Fibroblast of upper back skin (primary cell): Measurements from ENCODE around the gene TMEM263.
"Not testable (repeated sequence)": the region's sequence is repeated elsewhere in the genome, so short reads cannot be mapped to it uniquely, and the experiment has no call there.

ENCODE experiments used
- DNase-seq: peaks from one replicate; pipeline ENCODE4 v3.0.0-alpha.2; 2013

TMEM263 gene

GRCh38 chr12:106987846-106988245, 32.1 kb downstream of the TMEM263 start:
- DNase-seq = no peak

GRCh38 chr12:106994579-106995220, 39.0 kb downstream of the TMEM263 start:
- peak; percentile 59 for DNase-seq

GRCh38 chr12:106996102-106996501, 40.4 kb downstream of the TMEM263 start:
- DNase-seq = not testable (repeated sequence)

- no peak for DNase-seq
These were observed 42.2 kb downstream of the TMEM263 start for GRCh38 chr12:106997916-106998315.

- no peak for DNase-seq
These were observed 43.7 kb downstream of the TMEM263 start for GRCh38 chr12:106999446-106999845.

GRCh38 chr12:107002665-107003064, 47.0 kb downstream of the TMEM263 start:
- DNase-seq = not testable (repeated sequence)

- DNase-seq = no peak
These were observed 51.7 kb downstream of the TMEM263 start for GRCh38 chr12:107007411-107007810.

GRCh38 chr12:107011519-107011918, 55.8 kb downstream of the TMEM263 start:
- no peak for DNase-seq

- DNase-seq = no peak
These were observed 57.2 kb downstream of the TMEM263 start for GRCh38 chr12:107012736-107013425.

- DNase-seq = no peak
These were observed 58.3 kb downstream of the TMEM263 start for GRCh38 chr12:107014055-107014454.

GRCh38 chr12:107017042-107017441, 61.3 kb downstream of the TMEM263 start:
- DNase-seq = no peak

GRCh38 chr12:107019546-107019945, 63.8 kb downstream of the TMEM263 start:
- DNase-seq = no peak
